HG03097 (cell line): ENCODE results near the gene ZNF41.

Experiments
- ATAC-seq: cut with Tn5 transposase; IDR thresholded peaks from one replicate; pipeline ENCODE4 v1.9.1; 2021; ENCODE audit not compliant: unreplicated experiment, low FRiP score

ZNF41 gene

GRCh38 chrX:47420265-47420664 is 62.8 kb downstream of the ZNF41 start:
- no peak for ATAC-seq

- no peak for ATAC-seq
Measured at GRCh38 chrX:47413179-47413594, 69.8 kb downstream of the ZNF41 start.
